Activated CD4-positive, CD25-positive, alpha-beta regulatory T cell treated with anti-CD3 and anti-CD28 coated beads, Interleukin-2, amount 50 U/mL, for 24 hours (primary cell): ENCODE results near the gene GPR89B.
"Not testable (repeated sequence)": the region's sequence is repeated elsewhere in the genome, so short reads cannot be mapped to it uniquely, and the experiment has no call there.

ENCODE experiments used
- ATAC-seq, 2 donors: fragments of 150-1000 bp; cut with Tn5 transposase; one replicate each; pipeline ENCODE4 v1.10.0; 2021; ENCODE audit warnings: mild to moderate bottlenecking in 1 of 2, moderate library complexity in 1 of 2

GPR89B gene

GRCh38 chr1:147928236-147929132 is at the start of gene GPR89B:
Gene GPR89B, plus strand, starts transcription at chr1:147928420. Its CDS starts 117 bp downstream, at chr1:147928537.
- peak; percentile 98 to 99 for ATAC-seq

GRCh38 chr1:147879911-147880310 is 48.3 kb upstream of the GPR89B start:
- no peak for ATAC-seq

GRCh38 chr1:147882535-147882934 is 45.7 kb upstream of the GPR89B start:
- no peak for ATAC-seq

GRCh38 chr1:147890177-147890790 is 37.9 kb upstream of the GPR89B start:
- ATAC-seq, result peak; percentile 46 to 58

- ATAC-seq, result no peak
Measured at GRCh38 chr1:147891088-147891487, 37.1 kb upstream of the GPR89B start.

GRCh38 chr1:147892216-147892615 is 36.0 kb upstream of the GPR89B start:
- no peak for ATAC-seq

GRCh38 chr1:147892731-147893214 is 35.4 kb upstream of the GPR89B start:
- ATAC-seq, result no peak

GRCh38 chr1:147895123-147895522 is 33.1 kb upstream of the GPR89B start:
- ATAC-seq, result no peak

GRCh38 chr1:147897029-147897752 is 31.0 kb upstream of the GPR89B start:
- ATAC-seq, result no peak

GRCh38 chr1:147897789-147898188 is 30.4 kb upstream of the GPR89B start:
- ATAC-seq, result no peak

- no peak for ATAC-seq
Measured at GRCh38 chr1:147902253-147902845, 25.9 kb upstream of the GPR89B start, which contains the start of gene GJA8. Gene GJA8, plus strand, starts transcription at chr1:147902795. Its CDS starts 5,161 bp downstream, at chr1:147907956.

GRCh38 chr1:147904726-147905125 is 23.5 kb upstream of the GPR89B start:
- no peak for ATAC-seq

GRCh38 chr1:147907786-147908509 is 20.3 kb upstream of the GPR89B start:
- no peak for ATAC-seq

GRCh38 chr1:147912553-147912952 is 15.7 kb upstream of the GPR89B start:
- ATAC-seq, result no peak

GRCh38 chr1:147913362-147913942 is 14.8 kb upstream of the GPR89B start:
- ATAC-seq, result no peak

- no peak for ATAC-seq
Measured at GRCh38 chr1:147919896-147920295, 8.3 kb upstream of the GPR89B start.

- ATAC-seq, result no peak
Measured at GRCh38 chr1:147924813-147925212, 3.4 kb upstream of the GPR89B start.

- not testable (repeated sequence) for ATAC-seq
Measured at GRCh38 chr1:147927215-147927614, 1.0 kb upstream of the GPR89B start.

- ATAC-seq, result not testable (repeated sequence)
Measured at GRCh38 chr1:147927689-147928088, 531 bp upstream of the GPR89B start.

- not testable (repeated sequence) for ATAC-seq
Measured at GRCh38 chr1:147931137-147931536, 2.9 kb downstream of the GPR89B start.

GRCh38 chr1:147935296-147935695 is 7.1 kb downstream of the GPR89B start:
- ATAC-seq, result not testable (repeated sequence)
